SK-N-MC (cell line): ENCODE measurements around the gene SMIM29.

Experiments
- EZH2 ChIP-seq: fragments of 200-600 bp; sonication (generic); IDR thresholded peaks from one replicate; pipeline ENCODE4 v1.6.1; 2017; ENCODE audit warnings: antibody characterized with exemption
- POLR2AphosphoS5 ChIP-seq: IDR thresholded peaks from 2 replicates; pipeline ENCODE4 v1.6.1; 2012; ENCODE audit warnings: mild to moderate bottlenecking, low read depth, low read length, borderline replicate concordance

DNA sequence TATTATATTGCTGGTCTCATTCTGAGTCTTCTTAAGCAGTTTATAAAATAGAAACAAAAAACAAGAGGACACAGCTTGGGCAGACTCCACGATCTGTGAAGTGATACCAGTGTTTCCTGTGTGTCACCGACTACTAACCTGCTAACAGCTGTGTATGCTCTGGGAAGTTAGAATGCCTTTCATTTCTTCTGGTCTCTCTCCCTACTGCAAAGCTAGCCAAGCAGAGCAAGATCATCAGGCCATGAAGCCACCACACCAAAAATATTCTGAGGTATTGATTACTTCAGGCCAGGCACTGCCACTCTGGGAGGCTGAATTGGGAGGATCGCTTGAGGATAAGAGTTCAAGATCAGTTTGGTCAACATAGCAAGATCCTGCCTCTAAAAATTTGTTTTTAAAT lies 46.9 kb upstream of the SMIM29 start:
- TF ChIP-seq POLR2AphosphoS5: no peak
- TF ChIP-seq EZH2: no peak
